HCT116 (cell line): Measurements from ENCODE around the gene HAGH. TPM values are rescaled to one million over a fixed set of nuclear protein-coding genes. Genes with fewer than 3 reads are reported as not detected.

Experiments used
- ATAC-seq: fragments of 200-7000 bp; cut with Tn5 transposase; 2 replicates; pipeline ENCODE4 v1.9.1; 2020; ENCODE audit warnings: mild to moderate bottlenecking, moderate library complexity
- BruUV-seq: library from RNA; stranded (reverse); fragments of 400-500 nt; replicated peaks from 2 replicates; lab custom pipeline; 2021; lab: Mats Ljungman, UMichigan
- CTCF ChIA-PET: fragments of 300-600 bp; sonication (Branson Sonifier 250); formaldehyde crosslinking; loops from one replicate; lab custom pipeline; 2021; ENCODE audit warnings: antibody characterized with exemption; lab: Charles Lee
- POLR2A ChIA-PET: fragments of 300-600, 350-600 bp; sonication (Branson Sonifier 250); formaldehyde crosslinking; loops from one replicate; lab custom pipeline; 2021; ENCODE audit warnings: antibody characterized with exemption; lab: Charles Lee
- RAD21 ChIA-PET, 2 experiments: fragments of 300-600 bp; sonication (Branson Sonifier 250); formaldehyde crosslinking; loops; one replicate each; lab custom pipeline; 2023; ENCODE audit warnings: low total read pairs in 2 of 2; ENCODE audit not compliant: uncharacterized antibody in 2 of 2, unreplicated experiment in 2 of 2, low non-redundant PET in 1 of 2; lab: Charles Lee
- DNase-seq: peaks from one replicate; pipeline ENCODE4 v3.0.0-alpha.2; 2010; ENCODE audit warnings: low read depth, low spot score
- H2AFZ ChIP-seq: fragments of 200-600 bp; shearing (Covaris generic), sonication (generic); 2 replicates; pipeline ENCODE4 v1.6.1; 2017; ENCODE audit warnings: low read depth, mixed run types, mixed read lengths, antibody characterized with exemption, low read length; ENCODE audit not compliant: poor library complexity, severe bottlenecking
- H3K27ac ChIP-seq: 2 replicates; pipeline ENCODE4 v1.5.1; 2012; ENCODE audit warnings: low read depth, low read length
- H3K27me3 ChIP-seq: fragments of 200-600 bp; sonication (generic); 2 replicates; pipeline ENCODE4 v1.6.1; 2016; ENCODE audit warnings: mixed run types, low read length, mixed read lengths; ENCODE audit not compliant: insufficient read depth
- H3K36me3 ChIP-seq, 2 experiments: fragments of 200-500 bp in 1 of 2; fragments of 200-600 bp in 1 of 2; sonication (Bioruptor generic) in 1 of 2; sonication (generic) in 1 of 2; 2 replicates each; pipeline versions ENCODE4 v1.5.1 to v1.6.1; 2014 to 2016; ENCODE audit warnings: low read length in 2 of 2, inconsistent platforms in 1 of 2, mixed read lengths in 1 of 2, mixed run types in 1 of 2; ENCODE audit not compliant: insufficient read depth in 2 of 2, control insufficient read depth in 1 of 2
- H3K4me1 ChIP-seq, 2 experiments: fragments of 200-600 bp in 1 of 2; sonication (generic) in 1 of 2; 2 replicates each; pipeline versions ENCODE4 v1.5.1 to v1.6.1; 2012 to 2017; ENCODE audit warnings: low read length in 2 of 2, inconsistent platforms in 1 of 2, mild to moderate bottlenecking in 1 of 2, mixed read lengths in 1 of 2, mixed run types in 1 of 2, moderate library complexity in 1 of 2; ENCODE audit not compliant: insufficient read depth in 2 of 2, control insufficient read depth in 1 of 2
- H3K4me2 ChIP-seq: fragments of 200-600 bp; sonication (generic); 2 replicates; pipeline ENCODE4 v1.6.1; 2017; ENCODE audit warnings: mixed run types, low read length, mixed read lengths
- H3K4me3 ChIP-seq, 2 experiments: fragments of 200-600 bp in 1 of 2; sonication (generic) in 1 of 2; replicated peaks in 1 of 2; 2 replicates each; pipeline ENCODE4 v1.5.1; 2011 to 2016; ENCODE audit warnings: low read length in 2 of 2, control low read depth in 1 of 2, low read depth in 1 of 2, mild to moderate bottlenecking in 1 of 2, mixed read lengths in 1 of 2, mixed run types in 1 of 2
- H3K79me2 ChIP-seq: fragments of 200-600 bp; sonication (generic); 2 replicates; pipeline ENCODE4 v1.6.1; 2017; ENCODE audit warnings: mild to moderate bottlenecking, mixed run types, low read length, moderate library complexity, mixed read lengths; ENCODE audit not compliant: insufficient read depth
- H3K9ac ChIP-seq: fragments of 200-600 bp; sonication (generic); 2 replicates; pipeline ENCODE4 v1.6.1; 2016; ENCODE audit warnings: low read length, mixed read lengths
- H3K9me2 ChIP-seq: fragments of 200-600 bp; sonication (generic), shearing (Covaris generic); 2 replicates; pipeline ENCODE4 v1.6.1; 2017; ENCODE audit warnings: mixed run types, mild to moderate bottlenecking, moderate library complexity; ENCODE audit not compliant: insufficient read depth
- H3K9me3 ChIP-seq, 2 experiments: fragments of 200-500 bp in 1 of 2; fragments of 200-600 bp in 1 of 2; sonication (Bioruptor generic) in 1 of 2; sonication (generic) in 1 of 2; 2 replicates each; pipeline ENCODE4 v1.6.1; 2014 to 2017; ENCODE audit warnings: low read length in 2 of 2, mixed read lengths in 2 of 2, inconsistent platforms in 1 of 2, low read depth in 1 of 2, mild to moderate bottlenecking in 1 of 2, mixed run types in 1 of 2, moderate library complexity in 1 of 2; ENCODE audit not compliant: control insufficient read depth in 1 of 2, insufficient read depth in 1 of 2
- H4K20me1 ChIP-seq: fragments of 200-600 bp; sonication (generic), shearing (Covaris generic); 2 replicates; pipeline ENCODE4 v1.6.1; 2017; ENCODE audit warnings: mixed run types, mild to moderate bottlenecking, moderate library complexity; ENCODE audit not compliant: insufficient read depth
- CBX3 ChIP-seq: IDR thresholded peaks from 2 replicates; pipeline ENCODE4 v1.6.1; 2012; ENCODE audit warnings: low read depth
- EZH2phosphoT487 ChIP-seq: fragments of 200-600 bp; IDR thresholded peaks from 2 replicates; pipeline ENCODE4 v1.6.1; 2018; ENCODE audit warnings: antibody characterized with exemption, borderline replicate concordance
- FOSL1 ChIP-seq: IDR thresholded peaks from 2 replicates; pipeline ENCODE4 v1.6.1; 2012; ENCODE audit warnings: low read depth
- JUND ChIP-seq: IDR thresholded peaks from 2 replicates; pipeline ENCODE4 v1.6.1; 2012
- SIN3A ChIP-seq: IDR thresholded peaks from 2 replicates; pipeline ENCODE4 v1.6.1; 2012; ENCODE audit warnings: low read depth
- SP1 ChIP-seq: IDR thresholded peaks from 2 replicates; pipeline ENCODE4 v1.6.1; 2012; ENCODE audit warnings: low read depth
- YY1 ChIP-seq: IDR thresholded peaks from 2 replicates; pipeline ENCODE4 v1.6.1; 2011; ENCODE audit warnings: low read length, low read depth, moderate library complexity, mild to moderate bottlenecking; ENCODE audit not compliant: insufficient replicate concordance; ENCODE audit errors: extremely low read depth
- ZNF274 ChIP-seq: fragments of 200-500 bp; sonication (Bioruptor generic); IDR thresholded peaks from 2 replicates; pipeline ENCODE4 v1.6.1; 2014; ENCODE audit warnings: mild to moderate bottlenecking, low read depth, low read length, inconsistent platforms
- intact Hi-C: fragments of 100-400 bp; cut with micrococcal nuclease; formaldehyde crosslinking; loops from 2 replicates; pipeline ENCODE4 v1.10.0; 2022
- total RNA-seq: library from RNA; stranded (reverse); gene quantifications from one replicate; pipeline ENCODE4 v1.2.1, GENCODE V29; 2021; ENCODE audit not compliant: unreplicated experiment
- TF ChIP-seq, protein P1 (sequence below), 3 experiments: fragments of 200-600 bp in 1 of 3; sonication (generic) in 1 of 3; IDR thresholded peaks in 2 of 3; conservative IDR thresholded peaks in 1 of 3; 2 replicates each; pipeline ENCODE4 v1.5.1; 2012 to 2017; ENCODE audit warnings: low read depth in 2 of 3, low read length in 2 of 3, antibody characterized with exemption in 1 of 3, borderline replicate concordance in 1 of 3, control low read depth in 1 of 3, mild to moderate bottlenecking in 1 of 3, mixed read lengths in 1 of 3, mixed run types in 1 of 3, moderate library complexity in 1 of 3; ENCODE audit not compliant: insufficient read depth in 1 of 3
- TF ChIP-seq, protein P2 (sequence below): IDR thresholded peaks from 2 replicates; pipeline ENCODE4 v1.6.1; 2012; ENCODE audit warnings: low read depth

The HAGH gene
- total RNA-seq, 1 experiment from 2014 or later, result 39.1 TPM

DNA sequence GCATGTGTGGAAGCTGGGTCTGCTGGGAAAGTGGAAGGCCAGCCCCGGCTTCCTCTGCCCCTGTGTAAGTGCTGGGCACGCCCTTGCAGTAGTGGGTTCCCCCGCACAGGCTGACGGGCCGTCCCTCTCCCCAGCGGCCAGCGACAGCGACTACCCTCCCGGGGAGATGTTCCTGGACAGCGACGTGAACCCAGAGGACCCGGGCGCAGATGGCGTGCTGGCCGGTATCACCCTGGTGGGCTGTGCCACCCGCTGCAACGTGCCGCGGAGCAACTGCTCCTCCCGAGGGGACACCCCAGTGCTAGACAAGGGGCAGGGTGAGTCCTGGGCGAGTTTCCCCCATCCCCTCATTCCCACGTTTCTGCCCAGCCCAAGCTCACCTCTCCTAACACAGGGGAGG lies 60.8 kb downstream of the HAGH start:
- no peak overlapping the region for H3K9ac ChIP-seq
- H4K20me1 ChIP-seq, result peaks cover 5% of the 10 kb centered on the region; the same call in 1 of the 2 replicates
- no peaks in the 10 kb centered on the region for H3K27me3 ChIP-seq
- H3K4me1 ChIP-seq, result peaks cover 16 to 31% of the 10 kb centered on the region in 2 experiments
- RAD21 ChIA-PET, result no interaction called here
- intact Hi-C loops, result no loop called here
- TF ChIP-seq SP1 (no peak), SIN3A (no peak), ZNF274 (no peak), FOSL1 (no peak), JUND (no peak), CBX3 (no peak), EZH2phosphoT487 (no peak), YY1 (no peak)
- TF ChIP-seq, protein P1, sequence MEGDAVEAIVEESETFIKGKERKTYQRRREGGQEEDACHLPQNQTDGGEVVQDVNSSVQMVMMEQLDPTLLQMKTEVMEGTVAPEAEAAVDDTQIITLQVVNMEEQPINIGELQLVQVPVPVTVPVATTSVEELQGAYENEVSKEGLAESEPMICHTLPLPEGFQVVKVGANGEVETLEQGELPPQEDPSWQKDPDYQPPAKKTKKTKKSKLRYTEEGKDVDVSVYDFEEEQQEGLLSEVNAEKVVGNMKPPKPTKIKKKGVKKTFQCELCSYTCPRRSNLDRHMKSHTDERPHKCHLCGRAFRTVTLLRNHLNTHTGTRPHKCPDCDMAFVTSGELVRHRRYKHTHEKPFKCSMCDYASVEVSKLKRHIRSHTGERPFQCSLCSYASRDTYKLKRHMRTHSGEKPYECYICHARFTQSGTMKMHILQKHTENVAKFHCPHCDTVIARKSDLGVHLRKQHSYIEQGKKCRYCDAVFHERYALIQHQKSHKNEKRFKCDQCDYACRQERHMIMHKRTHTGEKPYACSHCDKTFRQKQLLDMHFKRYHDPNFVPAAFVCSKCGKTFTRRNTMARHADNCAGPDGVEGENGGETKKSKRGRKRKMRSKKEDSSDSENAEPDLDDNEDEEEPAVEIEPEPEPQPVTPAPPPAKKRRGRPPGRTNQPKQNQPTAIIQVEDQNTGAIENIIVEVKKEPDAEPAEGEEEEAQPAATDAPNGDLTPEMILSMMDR (IDR thresholded peaks at IDR 0.05 in 2 of 3, conservative IDR thresholded peaks at IDR 0.05 in 1 of 3; ENCODE audit: borderline replicate concordance in 1 of 3, insufficient read depth in 1 of 3, low read depth in 2 of 3, low read length in 2 of 3), result no peak
- TF ChIP-seq, protein P2, sequence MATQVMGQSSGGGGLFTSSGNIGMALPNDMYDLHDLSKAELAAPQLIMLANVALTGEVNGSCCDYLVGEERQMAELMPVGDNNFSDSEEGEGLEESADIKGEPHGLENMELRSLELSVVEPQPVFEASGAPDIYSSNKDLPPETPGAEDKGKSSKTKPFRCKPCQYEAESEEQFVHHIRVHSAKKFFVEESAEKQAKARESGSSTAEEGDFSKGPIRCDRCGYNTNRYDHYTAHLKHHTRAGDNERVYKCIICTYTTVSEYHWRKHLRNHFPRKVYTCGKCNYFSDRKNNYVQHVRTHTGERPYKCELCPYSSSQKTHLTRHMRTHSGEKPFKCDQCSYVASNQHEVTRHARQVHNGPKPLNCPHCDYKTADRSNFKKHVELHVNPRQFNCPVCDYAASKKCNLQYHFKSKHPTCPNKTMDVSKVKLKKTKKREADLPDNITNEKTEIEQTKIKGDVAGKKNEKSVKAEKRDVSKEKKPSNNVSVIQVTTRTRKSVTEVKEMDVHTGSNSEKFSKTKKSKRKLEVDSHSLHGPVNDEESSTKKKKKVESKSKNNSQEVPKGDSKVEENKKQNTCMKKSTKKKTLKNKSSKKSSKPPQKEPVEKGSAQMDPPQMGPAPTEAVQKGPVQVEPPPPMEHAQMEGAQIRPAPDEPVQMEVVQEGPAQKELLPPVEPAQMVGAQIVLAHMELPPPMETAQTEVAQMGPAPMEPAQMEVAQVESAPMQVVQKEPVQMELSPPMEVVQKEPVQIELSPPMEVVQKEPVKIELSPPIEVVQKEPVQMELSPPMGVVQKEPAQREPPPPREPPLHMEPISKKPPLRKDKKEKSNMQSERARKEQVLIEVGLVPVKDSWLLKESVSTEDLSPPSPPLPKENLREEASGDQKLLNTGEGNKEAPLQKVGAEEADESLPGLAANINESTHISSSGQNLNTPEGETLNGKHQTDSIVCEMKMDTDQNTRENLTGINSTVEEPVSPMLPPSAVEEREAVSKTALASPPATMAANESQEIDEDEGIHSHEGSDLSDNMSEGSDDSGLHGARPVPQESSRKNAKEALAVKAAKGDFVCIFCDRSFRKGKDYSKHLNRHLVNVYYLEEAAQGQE, result no peak
- TF ChIP-seq, all 23 proteins: peak for 0
- Histone ChIP-seq H3K36me3 (peaks cover 5 to 13% of the 10 kb centered on the region in 2 experiments; a peak in 2 of 4 replicates), H3K4me2 (no peak overlapping the region), H2AFZ (no peak overlapping the region), H3K9me3 (no peaks in the 10 kb centered on the region), H3K79me2 (peaks cover 10% of the 10 kb centered on the region; the same call in 1 of the 2 replicates), H3K4me3 (no peak overlapping the region), H3K9me2 (no peaks in the 10 kb centered on the region), H3K27ac (no peak overlapping the region)
- ChIA-PET CTCF (no interaction called here), POLR2A (interaction anchor here (1.1 kb wide), 1 partner anchor 42 kb away, joined by 3 read pairs; no protein-coding TSS in a partner anchor)
- no TSS peak for BruUV-seq
- ATAC-seq, result no peak
- DNase-seq, result no peak
